HG03066 (cell line): ENCODE data around the gene RGCC.
"Not testable (repeated sequence)": the region's sequence is repeated elsewhere in the genome, so short reads cannot be mapped to it uniquely, and the experiment has no call there.

Experiments used
- ATAC-seq: cut with Tn5 transposase; IDR thresholded peaks from one replicate; pipeline ENCODE4 v1.9.1; 2021; ENCODE audit warnings: low read depth; ENCODE audit not compliant: unreplicated experiment

Gene RGCC, protein sequence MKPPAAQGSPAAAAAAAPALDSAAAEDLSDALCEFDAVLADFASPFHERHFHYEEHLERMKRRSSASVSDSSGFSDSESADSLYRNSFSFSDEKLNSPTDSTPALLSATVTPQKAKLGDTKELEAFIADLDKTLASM

GRCh38 chr13:41456768-41457588, at the start of gene RGCC:
Gene RGCC, plus strand, starts transcription at chr13:41457550. Its CDS starts 158 bp downstream, at chr13:41457708.
- ATAC-seq = peak; percentile 54

GRCh38 chr13:41408121-41408520, 49.2 kb upstream of the RGCC start:
- no peak for ATAC-seq

- ATAC-seq = no peak
Measured at GRCh38 chr13:41408746-41409145, 48.6 kb upstream of the RGCC start.

- no peak for ATAC-seq
Measured at GRCh38 chr13:41409611-41410010, 47.7 kb upstream of the RGCC start.

- ATAC-seq = no peak
Measured at GRCh38 chr13:41411060-41411459, 46.3 kb upstream of the RGCC start.

DNA sequence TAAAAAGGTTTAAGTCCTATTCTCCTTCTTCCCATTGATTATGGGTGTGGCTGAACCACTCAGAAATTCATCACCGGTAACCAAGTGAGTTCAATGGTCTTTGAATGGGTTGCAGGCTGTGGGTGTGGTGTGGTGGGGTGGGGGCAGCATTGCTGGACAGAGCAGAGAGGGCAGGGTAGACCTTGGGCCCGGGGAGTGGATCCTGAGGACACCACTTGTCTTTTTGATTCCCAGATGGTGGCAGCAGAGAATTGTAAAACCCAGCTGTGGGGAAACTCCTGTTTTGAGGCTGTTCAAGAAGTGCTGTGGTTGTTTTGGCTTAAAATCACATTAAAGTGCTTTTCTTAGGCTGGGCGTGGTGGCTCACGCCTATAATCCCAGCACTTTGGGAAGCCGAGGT, 45.8 kb upstream of the RGCC start:
- ATAC-seq = no peak

DNA sequence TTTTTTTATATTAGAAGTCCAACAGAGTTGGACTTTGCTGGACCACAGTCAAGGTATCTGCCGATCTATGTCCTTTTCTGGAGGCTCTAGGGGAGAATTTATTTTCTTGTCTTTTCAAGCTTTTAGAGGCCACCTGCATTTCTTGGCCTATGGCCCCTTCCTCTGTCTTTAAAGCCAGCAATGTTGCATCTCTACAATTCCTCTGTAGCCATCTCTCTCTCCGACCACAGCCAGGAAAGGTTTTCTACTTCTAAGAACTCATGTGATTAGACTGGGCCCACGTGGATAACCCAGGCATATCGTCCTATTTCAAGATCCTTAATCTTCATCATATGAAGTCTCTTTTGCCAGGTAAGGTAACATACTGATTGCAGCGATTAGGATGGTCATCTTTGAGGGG, 43.5 kb upstream of the RGCC start:
- ATAC-seq = no peak

DNA sequence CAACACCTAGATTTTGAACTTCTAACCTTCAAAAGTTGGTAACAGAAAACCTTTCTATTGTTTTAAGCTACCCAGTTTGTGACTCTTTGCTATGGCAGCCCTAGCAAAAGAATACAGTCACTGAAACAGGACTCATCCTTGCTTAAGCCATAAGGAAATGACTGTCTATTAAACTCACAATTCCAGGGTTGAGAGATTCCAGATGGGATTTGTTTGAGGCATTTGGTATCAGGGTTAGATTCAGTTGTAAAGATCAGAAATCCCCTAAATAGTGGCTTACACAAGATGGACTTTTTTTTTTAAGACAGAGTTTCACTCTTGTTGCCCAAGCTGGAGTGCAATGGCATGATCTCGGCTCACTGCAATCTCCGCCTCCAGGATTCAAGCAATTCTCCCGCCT, 41.1 kb upstream of the RGCC start:
- ATAC-seq = no peak

DNA sequence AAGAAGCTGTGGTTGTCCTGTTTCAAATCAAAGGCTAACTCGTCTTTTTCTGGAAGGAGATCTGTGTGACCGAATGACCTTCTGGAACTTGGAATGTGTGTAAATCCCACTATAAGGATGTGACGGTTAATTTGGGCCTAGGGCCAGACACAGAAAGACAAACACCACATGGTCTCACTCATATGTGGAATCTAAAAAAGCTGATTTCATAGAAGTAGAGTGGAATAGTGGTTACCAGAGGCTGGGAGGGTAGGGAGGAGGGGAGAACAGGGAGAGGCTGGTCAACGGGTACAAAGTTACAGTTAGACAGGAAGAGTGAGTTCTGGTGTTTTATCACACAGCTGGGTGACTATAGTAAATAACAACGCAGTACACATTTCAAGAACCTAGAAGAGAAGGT, 39.3 kb upstream of the RGCC start:
- no peak for ATAC-seq

DNA sequence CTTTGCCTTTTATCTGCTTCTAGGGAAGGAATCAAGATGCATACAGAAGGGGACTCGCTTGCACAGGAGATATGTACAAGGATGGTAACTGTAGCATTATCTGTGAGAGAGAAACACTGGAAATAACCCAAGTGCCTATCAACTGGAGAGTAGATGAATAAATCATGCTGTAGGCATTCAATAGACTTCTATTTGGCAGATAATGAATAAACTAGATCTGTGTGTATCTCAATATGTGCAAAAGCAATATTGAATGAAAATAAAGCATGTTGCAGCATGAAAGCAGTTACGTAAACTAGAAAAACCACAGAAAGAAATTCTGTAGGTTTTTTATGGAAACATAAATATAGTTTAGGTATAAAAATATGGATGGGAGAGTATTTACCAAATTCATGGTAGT, 38.6 kb upstream of the RGCC start:
- ATAC-seq = no peak

DNA sequence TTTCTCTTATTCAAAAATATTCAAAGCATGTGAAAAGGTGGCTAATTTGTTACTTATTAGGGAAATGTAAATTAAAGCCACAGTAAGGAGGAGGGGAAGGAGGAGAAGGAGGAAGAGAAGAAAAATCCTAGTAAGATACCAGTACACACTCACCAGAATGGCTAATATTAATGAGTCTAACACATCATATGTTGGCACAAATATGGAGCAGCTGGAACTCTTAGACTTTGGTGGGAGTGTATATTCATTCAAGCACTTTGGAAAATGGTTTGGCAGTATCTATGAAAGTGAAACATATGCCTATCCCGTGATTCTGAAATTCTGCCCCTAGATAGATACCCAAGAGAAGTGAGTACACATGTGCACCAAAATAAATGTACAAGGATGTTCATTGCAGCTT, 38.1 kb upstream of the RGCC start:
- no peak for ATAC-seq

DNA sequence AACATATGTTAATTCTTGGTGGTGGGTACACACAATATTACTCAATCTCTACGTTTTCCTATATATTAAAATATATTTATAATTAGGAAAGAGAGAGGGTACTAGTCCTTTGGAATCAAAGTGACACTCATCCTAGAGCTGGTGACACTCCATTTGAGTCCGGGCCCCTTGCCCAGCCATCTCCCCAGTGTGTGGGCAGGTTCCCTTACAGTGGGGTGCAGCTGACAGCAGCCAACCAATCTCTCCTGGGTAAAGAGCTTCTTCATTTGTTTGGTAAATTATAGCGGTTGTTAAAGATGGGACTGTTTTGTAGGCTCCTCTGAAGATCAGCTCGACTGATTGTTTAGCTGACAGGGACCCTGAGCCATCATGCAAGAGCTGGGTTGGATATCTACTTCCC, 37.2 kb upstream of the RGCC start:
- no peak for ATAC-seq

DNA sequence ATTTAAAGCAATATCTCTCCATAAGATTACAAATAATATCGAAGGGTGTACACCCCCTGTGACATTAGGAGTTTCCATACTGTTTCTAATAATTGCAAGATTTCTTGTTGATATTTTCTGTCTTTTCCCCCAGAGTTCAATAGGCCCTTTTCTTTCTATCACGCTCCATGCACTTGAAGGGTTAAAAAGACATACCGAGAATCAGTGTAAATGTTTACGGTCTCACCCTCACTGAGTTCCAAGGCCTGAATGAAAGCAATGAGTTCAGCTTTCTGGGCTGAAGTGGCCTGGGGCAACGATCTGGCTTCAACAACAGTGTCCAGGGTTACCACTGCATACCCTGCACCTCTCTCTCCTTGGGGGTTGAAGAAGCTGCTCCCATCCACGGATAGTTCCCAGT, 36.0 kb upstream of the RGCC start:
- not testable (repeated sequence) for ATAC-seq

GRCh38 chr13:41421983-41422382, 35.4 kb upstream of the RGCC start:
- not testable (repeated sequence) for ATAC-seq

DNA sequence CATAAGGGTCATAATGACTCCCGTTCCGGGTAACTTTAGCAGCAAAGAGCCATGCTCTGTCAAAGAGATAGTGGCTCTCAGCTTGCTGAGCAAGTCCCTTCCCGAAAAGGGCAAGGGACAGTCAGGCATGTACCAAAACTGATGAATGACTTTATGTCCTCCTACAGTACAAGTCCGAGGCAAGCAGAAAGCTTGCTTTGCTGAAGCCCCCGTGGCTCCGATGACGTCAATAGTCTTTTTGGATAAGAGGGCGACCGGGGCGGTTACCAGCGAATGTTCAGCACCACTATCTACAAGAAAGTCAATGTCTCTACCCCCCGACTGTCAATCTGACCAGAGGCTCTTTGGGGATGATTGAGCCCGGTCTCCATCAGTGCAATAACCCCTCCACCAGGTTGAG, 34.1 kb upstream of the RGCC start:
- ATAC-seq = not testable (repeated sequence)

DNA sequence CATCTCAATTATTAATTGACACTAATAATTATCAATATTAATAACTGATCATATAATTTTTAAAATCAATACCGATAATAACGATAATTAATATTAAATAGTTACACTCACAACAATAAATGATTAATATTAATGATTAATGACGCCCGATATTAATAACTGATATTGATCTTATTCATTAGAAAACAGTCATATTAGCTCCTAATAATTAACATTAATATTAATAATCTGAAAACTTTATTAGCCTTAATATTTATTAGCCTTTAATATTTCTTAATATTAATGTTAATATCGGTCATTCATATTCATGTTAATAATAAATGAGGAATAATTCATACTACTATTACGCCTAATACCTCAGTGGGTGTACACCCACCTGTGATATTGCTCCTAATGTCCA, 32.7 kb upstream of the RGCC start:
- ATAC-seq = not testable (repeated sequence)

DNA sequence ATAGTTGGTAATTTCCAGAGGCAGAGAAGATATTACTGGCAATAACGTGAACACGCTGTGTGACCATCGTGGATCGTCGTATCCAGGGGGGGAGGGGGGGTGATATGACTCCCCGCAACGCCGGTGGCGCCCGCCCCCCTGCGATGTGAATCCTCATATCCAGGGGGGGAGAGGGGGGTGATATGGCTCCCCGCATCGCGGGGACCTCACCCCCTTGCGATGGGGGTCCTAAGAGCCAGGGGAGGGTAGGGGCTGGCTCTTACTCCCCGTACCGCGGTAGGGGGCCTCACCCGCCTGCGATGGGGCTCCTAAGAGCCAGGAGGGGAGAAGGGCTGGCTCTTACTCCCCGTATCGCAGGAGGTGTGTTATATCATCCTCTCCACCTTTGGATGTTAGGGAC, 31.3 kb upstream of the RGCC start:
- no peak for ATAC-seq

GRCh38 chr13:41427666-41428065, 29.7 kb upstream of the RGCC start:
- ATAC-seq = no peak

DNA sequence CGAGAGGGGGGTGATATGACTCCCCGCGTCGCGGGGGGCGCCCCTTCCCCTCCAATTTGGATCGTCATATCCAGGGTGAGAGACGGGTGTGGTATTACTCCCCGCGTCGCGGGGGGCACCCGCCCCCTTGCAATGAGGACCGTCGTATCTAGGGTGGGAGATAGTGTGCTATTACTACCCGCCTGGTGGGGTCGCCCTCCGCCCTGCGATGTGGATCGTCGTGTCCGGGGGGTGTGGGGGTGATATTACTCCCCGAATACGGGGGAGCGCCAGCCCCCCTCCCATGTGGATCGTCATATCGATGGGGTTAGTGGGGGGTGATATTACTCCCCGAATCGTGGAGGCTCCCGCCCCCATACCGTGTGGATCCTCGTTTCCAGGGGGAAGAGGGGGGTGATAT, 29.2 kb upstream of the RGCC start:
- ATAC-seq = no peak

DNA sequence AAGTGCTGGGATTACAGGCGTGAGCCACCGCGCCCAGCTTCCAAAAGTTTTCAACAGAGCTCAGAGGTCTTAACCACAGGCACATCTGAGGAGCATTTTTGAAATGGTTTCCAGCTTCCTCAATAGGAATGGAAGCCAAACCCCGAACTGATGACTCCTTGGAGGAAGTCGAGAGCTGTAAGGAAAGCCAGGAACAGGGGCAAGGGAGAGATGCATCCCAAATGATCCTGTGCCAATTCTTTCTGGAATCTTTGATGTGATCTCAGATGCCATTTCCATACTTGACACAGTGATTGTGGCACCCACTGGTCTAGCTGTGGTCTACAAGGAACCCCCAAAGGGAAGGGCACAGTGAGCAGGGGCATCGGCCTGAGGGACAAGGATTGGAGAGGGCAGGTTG, 23.3 kb upstream of the RGCC start:
- ATAC-seq = not testable (repeated sequence)

DNA sequence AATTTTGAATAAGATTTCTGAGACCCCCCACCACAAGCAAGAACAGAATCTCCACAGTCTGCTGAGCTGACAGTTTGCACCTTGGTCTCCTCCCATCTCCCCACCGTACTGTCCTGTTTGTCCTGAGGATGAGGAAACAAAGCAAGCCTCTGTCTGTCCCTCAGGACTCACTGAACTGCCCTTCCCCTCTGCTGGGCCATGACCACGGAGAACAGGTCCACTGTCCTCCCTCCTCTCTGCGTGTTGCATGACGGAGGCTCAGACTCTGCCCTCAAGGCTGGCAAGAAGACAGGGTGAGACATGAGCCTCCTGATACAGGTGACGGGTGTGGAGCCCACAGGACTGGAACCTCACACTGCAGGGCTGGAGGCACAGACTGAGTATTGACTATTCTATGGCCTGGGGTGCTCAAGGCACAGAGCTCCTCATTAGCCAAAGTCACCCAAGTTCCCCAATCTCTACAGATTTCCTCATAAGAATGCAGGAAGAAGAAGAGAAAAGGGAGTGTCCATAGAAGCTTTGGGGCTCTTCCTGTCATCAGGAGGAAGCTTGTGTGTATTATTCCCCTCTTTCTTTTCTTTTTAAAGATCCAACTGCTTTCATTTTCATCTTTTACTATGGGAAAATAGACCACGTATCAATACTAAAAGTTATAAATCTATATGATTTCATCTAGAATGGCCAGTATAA, 22.4 kb upstream of the RGCC start:
- ATAC-seq = no peak

GRCh38 chr13:41443969-41444368, 13.4 kb upstream of the RGCC start:
- ATAC-seq = no peak
